Activated gamma-delta T cell (primary cell): Measurements from ENCODE around the gene USP34.
"Not testable (repeated sequence)": the region's sequence is repeated elsewhere in the genome, so short reads cannot be mapped to it uniquely, and the experiment has no call there.

Source experiments
- DNase-seq: peaks from one replicate; lab custom pipeline; 2025; lab: John Stamatoyannopoulos, UW

Gene USP34

GRCh38 chr2:61460163-61460562 lies 10.7 kb downstream of the USP34 start:
- no peak for DNase-seq

GRCh38 chr2:61456746-61457420 lies 14.0 kb downstream of the USP34 start:
- DNase-seq = no peak

DNA sequence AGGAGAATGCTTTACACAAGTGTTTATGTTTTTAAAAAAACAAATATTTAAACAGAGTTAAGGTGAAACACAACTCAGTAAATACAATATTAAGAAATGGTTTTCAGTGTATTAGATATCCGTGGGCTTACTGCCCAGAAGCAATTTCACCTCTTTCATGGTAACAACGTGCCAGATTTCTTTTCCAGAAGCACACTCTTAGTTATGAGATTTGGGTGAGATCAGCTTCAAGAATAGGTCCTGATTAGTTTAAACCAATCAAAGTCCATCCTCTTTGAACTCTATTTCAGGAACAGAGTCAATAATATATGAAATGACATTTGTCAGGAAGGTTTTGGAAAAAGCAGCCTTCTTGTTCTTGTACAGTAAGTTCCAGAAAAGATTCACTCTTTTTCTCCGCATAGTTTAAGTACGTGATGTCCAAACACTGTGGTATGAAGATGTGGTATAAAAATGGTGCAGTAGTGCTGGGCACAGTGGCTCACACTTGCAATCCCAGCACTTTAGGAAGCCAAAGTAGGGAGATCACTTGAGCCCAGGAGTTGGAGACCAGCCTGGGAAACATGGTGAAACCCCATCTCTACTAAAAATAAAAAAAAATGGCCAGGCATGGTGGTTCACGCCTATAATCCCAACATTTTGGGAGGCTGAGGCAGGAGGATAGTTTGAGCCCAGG lies 14.7 kb downstream of the USP34 start:
- no peak for DNase-seq

- DNase-seq = not testable (repeated sequence)
Measured at GRCh38 chr2:61454972-61455371, 15.9 kb downstream of the USP34 start.

GRCh38 chr2:61454383-61454782 lies 16.5 kb downstream of the USP34 start:
- no peak for DNase-seq

GRCh38 chr2:61452392-61452791 lies 18.5 kb downstream of the USP34 start:
- no peak for DNase-seq

GRCh38 chr2:61451178-61451577 lies 19.7 kb downstream of the USP34 start:
- no peak for DNase-seq

GRCh38 chr2:61450144-61450543 lies 20.7 kb downstream of the USP34 start:
- DNase-seq = no peak

DNA sequence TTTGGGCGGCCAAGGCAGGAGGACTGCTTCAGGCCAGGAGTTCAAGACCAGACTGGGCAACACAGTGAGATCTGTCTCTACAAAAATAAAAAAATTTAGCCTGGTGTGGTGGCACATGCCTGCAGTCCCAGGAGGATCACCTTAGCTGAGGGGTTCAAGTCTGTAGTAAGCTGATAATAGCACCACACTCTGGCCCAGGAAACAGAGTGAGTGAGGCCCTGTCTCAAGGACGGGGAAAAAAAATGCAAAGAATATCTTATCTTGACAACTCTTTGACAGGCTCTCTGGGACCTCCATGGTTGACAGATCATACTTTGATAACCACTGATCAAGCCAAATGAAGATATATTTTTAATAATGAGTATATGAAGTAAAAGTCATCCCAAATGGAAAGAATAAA lies 22.7 kb downstream of the USP34 start:
- no peak for DNase-seq

GRCh38 chr2:61446971-61447370 lies 23.9 kb downstream of the USP34 start:
- not testable (repeated sequence) for DNase-seq

DNA sequence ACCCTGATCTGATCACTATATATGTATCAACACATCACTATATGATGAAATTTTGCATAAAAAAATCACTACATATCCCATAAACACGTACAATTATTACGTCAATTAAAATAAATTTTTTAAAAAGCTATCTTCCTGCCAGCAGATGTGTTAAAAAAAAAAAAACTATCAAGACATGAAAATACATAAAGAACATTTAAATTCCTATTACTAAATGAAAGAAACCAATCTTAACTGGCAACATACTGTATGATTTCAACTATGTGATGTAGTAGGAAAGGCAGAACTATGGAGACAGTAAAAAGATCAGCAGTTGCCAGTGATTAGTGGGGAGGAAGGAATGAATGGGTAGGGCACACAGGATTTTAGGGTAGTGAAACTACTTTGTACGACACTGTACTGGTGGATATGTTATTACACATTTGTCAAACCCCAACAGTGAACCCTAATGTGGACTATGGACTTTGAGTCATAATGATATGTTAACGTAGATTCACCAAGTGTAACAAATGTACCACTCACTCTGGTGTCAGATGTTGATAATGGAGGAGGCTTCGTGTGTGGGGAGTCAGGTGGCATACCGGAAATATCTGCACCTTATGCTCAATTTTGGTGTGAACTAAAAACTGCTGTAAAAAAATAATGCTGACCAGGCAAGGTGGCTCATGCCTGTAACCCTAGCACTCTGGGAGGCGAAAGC lies 27.4 kb downstream of the USP34 start:
- no peak for DNase-seq

- no peak for DNase-seq
Measured at GRCh38 chr2:61439241-61440002, 31.5 kb downstream of the USP34 start.

GRCh38 chr2:61438670-61439069 lies 32.2 kb downstream of the USP34 start:
- DNase-seq = no peak

- no peak for DNase-seq
Measured at GRCh38 chr2:61437170-61437569, 33.7 kb downstream of the USP34 start.

- DNase-seq = no peak
Measured at GRCh38 chr2:61436092-61436491, 34.8 kb downstream of the USP34 start.

DNA sequence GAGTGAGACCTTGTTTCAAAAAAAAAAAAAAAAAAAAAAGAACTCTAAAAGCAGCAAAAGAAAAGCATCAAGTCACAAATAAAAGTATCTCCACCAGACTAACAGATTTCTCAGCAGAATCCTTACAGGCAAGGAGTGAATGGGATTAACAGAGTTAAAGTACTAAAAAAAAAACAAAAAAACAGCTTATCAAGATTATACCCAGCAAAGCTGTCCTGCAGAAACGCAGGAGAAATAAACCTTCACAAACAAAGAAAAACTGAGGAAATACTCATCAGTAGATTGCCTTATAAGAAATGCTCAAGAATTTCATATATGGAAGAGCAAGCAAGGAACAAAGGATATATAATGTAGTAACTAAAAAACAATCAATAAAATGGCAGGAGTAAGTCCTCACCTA lies 35.6 kb downstream of the USP34 start:
- DNase-seq = no peak

DNA sequence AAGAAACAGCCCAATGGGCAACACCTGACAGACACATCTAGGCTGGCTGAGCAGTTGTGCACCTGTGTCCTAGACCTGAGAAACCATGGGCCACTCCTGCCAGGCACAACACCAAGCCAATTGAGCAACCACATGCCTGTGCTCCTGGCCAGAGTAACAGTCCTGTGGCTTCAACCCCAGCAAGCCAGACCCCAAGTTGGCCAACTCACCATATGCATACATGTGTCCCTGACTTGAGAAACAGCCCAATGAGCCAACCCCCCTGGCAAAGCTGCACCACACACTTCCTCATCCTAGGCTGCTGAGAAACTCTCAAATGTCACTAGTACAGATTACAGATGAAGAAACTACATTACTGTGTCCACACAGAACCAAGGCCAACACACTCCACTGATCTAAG lies 36.6 kb downstream of the USP34 start:
- no peak for DNase-seq

- DNase-seq = no peak
Measured at GRCh38 chr2:61433606-61434005, 37.3 kb downstream of the USP34 start.

GRCh38 chr2:61432990-61433389 lies 37.9 kb downstream of the USP34 start:
- no peak for DNase-seq

GRCh38 chr2:61431345-61431744 lies 39.5 kb downstream of the USP34 start:
- no peak for DNase-seq

- DNase-seq = no peak
Measured at GRCh38 chr2:61426267-61426897, 44.5 kb downstream of the USP34 start.

DNA sequence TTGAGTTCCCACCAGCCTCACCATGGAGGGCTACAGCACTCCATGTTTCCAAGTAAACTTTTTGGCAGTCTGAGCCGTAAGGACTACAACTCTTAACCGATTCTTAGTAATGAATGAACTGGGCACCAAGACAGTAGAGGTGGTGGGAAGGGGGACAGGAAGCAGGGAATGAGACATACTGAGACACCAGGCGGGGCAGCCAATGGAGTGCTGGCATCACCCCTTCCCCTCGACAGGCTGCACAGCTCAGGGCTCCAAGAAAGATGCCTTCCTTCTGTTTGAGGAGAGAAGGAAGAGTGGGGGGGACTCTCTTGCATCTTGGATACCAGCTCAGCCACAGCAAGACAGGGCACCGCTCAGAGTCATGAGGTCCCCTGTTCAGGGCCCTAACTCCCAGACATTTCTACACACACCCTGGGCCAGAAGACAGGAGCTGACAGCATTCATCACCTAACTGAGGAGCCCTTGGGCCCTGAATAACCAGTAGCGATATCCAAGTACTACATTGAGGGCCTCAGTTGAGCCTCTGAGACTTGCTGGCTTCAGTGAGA lies 45.2 kb downstream of the USP34 start:
- DNase-seq = no peak
